ENCODE measurements around the gene ANO10.
"Not testable (repeated sequence)": the region's sequence is repeated elsewhere in the genome, so short reads cannot be mapped to it uniquely, and the experiment has no call there.

ANO10 gene

DNA sequence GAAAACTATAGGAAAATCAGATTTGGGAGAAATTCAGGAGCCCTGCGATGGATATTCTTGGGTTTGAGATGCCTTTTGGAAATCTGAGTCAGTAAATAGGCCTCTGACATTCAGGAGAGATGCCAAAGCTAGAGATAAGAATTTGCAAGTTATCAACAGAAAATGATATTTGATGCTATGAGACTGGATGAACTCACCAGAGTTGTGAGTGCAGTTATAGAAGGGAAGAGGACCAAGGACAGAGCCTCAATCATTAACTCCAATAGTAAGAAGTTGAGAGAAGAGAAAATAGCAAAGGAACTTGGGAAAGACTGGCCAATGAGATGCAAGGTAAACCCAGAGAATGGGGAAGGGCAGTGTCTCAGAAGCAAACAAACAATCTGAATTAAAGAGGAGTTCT is 7.9 kb upstream of the ANO10 start:
- FAIRE-seq = no peak
- no peak for DNase-seq (ENCODE audit: insufficient read length, low spot score)

DNA sequence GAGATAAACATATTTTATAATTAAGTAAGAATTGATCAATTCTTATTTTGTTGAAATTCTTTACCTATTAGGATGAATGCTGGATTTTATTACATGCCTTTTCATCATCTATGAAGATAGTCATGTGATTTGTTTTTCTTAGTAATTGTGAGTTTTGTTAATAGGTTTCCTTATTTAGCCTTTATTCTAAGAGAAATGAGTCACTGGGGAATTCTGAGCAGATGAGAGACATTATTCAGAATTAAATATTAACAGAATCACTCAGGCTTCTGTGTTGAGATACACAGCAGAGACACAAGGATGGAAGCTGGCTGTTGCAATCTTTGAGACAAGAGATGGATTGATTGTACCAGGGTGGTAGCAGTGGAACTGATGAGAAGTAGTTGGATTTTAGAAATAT is 7.4 kb upstream of the ANO10 start:
- FAIRE-seq (no peak), DNase-seq (ENCODE audit: insufficient read length, low spot score) (no peak)

DNA sequence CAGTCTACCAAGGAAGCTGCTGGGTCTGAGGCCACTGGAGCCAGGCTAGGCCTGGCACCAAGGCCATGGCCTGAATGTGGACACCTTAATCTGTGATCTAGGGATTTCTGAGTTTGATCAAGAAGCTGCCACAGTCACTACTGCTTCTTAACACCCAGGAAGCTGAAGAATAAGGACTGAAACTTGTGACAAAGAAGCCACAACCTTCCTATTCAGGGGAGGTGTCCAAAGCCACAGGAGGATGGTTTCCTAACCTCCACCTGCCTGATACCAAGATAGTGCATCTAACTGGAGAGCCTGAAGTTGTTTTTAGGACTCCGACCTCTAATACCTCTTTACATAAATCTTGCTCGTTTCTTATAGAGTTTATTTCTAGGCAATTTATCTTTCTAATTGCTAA is 5.5 kb upstream of the ANO10 start:
- FAIRE-seq (no peak), DNase-seq (ENCODE audit: insufficient read length, low spot score) (no peak)

DNA sequence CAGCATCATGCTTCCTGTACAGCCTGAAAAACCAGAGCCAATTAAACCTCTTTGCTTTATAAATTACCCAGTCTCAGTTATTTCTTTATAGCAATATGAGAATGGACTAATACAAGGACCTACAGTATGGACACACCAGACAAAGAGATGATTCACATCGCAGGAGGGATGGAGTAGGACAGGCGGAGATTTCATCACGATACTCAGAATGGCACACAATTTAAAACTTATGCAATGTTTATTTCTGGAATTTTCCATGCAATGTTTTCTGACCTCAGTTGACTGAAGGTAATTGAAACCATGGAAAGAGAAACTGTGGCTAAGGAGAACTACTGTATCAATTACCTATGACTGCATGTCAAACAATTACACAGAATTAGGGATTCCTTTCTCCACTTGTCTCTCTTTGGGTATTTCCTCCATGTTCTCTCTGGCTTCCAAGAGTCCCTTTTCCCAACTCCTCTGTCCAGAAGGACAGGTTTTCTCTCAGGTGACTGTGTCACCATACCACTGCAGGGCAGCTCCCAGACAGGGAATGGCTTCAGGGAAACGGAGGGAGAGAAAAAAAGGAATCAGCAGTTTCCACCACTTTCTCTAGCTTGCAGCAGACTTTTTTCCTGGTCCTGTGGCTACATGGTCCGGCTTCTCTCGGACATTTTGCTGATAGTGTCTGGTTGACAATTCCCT is 3.0 kb upstream of the ANO10 start:
- FAIRE-seq (no peak), DNase-seq (ENCODE audit: insufficient read length, low spot score) (no peak)

DNA sequence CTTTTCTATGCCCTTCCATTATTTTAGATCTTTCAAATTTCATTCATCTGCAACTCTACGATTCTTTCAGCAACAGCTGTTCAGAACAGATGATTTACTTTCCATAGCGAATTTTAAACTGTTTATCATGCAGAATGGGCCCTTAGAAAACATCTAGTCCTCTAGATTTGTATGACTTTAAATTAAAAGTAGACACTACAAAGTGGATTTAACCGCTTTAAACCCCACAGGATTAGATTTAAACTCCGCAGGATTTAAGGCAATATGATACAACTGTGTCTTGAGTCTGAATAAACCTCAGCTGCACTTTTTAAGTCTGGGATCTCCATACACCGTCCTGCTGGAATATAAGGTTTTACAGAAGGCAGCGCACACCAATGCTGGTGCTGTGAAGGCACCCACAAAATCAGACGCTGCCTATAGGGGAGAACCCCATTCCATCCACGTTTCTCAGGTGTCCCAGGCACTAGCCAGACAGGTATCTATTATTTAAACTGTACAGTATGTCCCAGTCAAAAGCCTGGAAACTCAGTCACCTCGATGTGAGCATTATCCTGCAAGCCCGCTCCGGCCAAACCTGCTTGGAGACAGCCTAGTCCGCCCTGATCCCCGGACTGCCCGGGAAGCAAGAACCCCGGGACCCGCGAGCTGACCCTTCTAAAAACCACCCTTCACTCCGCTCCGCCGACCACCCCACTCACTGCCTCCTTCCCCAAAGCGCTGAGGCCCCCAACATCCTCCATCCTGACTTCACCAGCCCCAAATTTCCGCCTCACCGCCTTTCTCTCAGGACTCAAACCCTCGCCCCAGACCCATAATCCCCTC is 768 bp downstream of the ANO10 start:
- DNase-seq (ENCODE audit: insufficient read length, low spot score) = peak; percentile 13
- FAIRE-seq = no peak

DNA sequence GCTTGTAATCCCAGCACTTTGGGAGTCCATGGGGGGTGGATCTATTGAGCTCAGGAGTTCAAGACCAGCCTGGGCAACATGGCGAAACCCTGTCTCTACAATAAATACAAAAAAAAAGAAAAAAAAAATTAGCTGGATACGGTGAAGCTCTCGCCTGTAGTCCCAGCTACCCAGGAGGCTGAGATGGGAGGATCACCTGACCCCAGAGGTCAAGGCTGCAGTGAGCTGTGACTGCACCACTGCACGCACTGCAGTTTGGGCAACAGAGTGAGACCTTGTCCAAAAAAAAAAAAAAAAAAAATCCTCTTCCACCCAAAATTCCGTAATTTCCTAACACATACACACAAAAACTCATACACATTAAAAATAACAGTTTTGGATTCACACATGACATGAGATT is 2.2 kb downstream of the ANO10 start:
- FAIRE-seq = no peak

DNA sequence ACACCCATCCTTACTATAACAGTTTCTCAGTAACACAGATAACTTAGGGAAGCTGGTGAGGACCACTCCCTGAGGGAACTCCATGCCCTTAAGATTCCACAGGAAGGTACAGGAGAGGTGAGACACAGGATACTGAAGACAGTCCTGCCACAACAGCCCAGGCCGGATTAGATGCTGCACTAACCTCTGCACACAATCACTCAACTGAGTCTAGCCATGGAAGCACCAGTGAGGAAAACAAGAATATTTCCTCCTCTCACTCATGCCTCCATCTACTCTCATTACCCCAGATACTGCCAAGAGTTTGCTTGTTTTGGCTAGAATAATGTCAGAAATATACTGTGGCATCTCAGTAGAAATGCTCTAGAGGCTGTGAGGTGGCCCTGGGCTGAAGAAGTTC is 3.7 kb downstream of the ANO10 start:
- DNase-seq (ENCODE audit: insufficient read length, low spot score) (no peak), FAIRE-seq (no peak)

More for the DNA sequence above, 2.2 kb downstream of the ANO10 start:
- DNase-seq (ENCODE audit: insufficient read length, low spot score) = no peak

DNA sequence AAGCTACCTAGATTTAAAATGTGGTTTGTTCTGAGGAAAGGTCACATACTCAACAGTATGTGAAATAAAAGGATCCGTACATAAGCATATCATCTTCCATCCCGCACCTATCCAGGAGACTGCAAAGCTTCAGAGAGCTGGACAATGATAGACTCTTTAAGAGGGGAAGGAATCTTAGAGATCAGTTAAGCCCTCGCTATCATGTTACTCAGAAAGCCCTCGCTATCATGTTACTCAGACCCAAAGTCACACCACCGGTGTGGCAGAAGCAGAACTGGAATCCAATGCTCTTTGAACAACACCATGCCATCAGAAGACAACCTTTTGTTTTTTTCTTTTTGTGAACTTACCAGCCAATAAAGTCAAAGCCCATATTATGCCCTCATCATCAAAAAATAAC is 5.8 kb downstream of the ANO10 start:
- no peak for DNase-seq (ENCODE audit: insufficient read length, low spot score)
- no peak for FAIRE-seq

DNA sequence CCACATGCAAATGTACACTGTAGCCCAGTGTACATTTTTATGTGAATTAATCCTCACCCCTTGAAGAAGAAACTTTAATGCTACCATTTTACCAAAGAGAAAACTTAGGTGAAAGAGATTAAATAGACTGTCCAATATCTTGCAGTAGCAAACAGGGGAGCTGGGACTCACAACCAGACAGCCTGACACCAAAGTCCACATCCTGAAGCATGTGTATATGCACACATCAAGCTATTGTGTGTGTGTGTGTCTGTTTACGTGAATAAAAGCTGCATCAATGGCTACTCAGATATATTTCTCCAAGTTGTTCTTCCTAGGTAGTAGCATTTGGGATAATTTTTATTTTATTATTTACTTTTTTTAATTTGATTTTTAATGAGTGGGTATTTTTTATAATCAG is 6.7 kb downstream of the ANO10 start:
- FAIRE-seq (no peak), DNase-seq (ENCODE audit: insufficient read length, low spot score) (no peak)

DNA sequence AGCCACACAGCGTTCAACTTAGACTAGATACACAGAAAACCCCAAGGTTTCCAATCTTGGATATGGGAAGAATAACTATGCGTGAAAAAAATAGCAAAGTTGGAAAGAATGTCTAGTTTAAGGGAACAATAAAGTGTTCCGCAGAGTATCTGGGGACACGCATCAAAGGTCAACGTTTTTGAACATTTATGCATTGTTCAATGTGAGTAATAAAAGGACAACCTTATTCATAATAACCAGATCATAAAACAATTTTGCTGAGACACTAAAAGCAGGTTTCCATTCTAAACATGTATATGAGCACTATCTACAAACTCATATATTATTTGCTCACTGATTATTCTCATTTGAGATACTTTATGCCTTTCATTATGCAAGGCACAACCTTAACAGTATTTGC is 7.8 kb downstream of the ANO10 start:
- DNase-seq (ENCODE audit: insufficient read length, low spot score) (no peak), FAIRE-seq (no peak)

DNA sequence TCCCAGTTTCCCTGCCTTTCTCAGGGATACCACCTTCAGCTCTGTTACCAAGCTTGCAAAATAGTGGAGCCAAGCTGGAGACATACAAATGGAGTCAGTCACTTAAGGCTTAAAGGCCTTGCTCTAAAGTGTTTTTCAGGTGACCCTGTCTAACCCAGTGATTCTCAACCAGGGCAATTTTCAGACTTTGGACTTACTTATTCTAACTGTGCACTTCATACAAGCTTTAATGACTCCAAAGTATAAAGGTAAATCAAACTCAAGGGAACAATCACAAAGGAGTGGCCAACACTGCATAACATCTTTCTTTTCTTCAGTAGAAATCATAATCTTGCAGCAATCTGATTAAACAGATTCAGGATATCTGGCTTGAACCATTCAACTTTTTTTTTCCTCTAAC is 9.4 kb downstream of the ANO10 start:
- FAIRE-seq (no peak), DNase-seq (ENCODE audit: insufficient read length, low spot score) (no peak)

DNA sequence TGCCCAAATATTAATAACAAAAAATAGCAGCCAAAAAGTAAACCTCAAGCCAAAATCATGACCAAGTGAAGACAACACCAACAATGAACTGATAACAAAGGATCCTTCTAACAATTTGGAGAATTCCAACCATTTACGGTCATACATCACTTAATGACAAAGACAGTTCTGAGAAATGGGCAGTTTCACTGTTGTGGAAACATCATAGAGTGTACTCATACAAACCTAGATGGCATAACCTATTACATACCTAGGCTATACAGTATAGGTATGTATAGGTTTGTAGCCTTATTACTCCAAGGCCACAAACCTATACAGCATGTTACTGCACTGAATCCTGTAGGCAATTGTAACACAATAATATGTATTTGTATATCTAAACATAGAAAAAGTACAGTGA is 12.4 kb downstream of the ANO10 start:
- no peak for FAIRE-seq

DNA sequence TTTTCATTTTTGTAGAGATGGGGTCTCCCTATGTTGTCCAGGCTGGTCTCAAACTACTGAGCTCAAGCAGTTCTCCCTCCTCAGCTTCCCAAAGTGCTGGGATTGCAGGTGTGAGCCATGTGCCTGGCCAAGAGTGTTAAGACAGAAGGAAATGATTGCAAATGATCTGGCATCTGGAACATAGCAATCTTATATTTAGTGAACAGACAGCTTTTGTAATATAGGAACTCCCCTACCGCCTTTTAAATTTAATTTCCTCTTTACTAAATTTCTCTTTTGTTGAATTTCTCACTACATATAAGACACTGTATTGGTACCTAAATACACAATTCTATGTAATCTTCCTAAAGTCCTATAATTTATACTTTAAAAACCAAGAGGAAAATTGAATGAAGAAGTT is 13.1 kb downstream of the ANO10 start:
- no peak for FAIRE-seq
- no peak for DNase-seq (ENCODE audit: insufficient read length, low spot score)

More for the DNA sequence above, 12.4 kb downstream of the ANO10 start:
- DNase-seq (ENCODE audit: insufficient read length, low spot score) = no peak

DNA sequence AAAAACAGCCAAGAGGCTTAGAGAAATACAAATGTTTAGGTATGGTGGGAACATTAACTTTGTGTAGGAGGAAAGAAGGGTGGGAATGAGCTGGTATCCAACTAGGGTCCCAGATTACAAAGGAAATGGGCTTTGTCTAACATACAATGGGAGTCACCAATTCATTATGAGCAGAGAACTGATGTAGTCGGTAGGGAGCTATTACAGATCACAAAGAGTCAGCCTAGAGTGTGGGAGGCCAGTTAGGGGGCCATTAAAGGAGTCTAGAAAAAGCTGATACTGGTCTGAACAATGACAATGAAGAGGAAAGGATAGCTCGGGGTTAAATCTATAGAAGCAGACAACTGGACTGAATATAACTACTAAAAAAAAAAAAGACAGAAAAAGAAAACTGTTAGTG is 15.5 kb downstream of the ANO10 start:
- DNase-seq (ENCODE audit: insufficient read length, low spot score) (no peak), FAIRE-seq (no peak)

DNA sequence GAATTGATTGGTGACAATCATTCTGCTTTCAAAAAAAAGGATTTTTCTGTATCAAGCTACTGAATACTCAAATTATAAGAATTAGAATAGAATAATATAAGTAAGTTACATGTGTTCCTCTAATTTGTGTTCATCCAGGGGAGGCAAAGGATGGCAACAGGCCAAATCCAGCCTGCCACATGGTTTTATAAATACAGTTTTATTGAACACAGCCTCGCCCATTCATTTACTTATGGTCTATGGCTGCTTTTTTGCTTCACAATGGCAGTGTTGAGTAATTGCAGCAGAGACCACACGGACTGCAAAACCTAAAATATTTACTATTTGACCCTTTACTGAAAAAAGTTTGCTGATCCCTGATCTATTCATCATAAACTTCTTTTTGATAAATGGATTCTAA is 21.9 kb downstream of the ANO10 start:
- not testable (repeated sequence) for DNase-seq (ENCODE audit: insufficient read length, low spot score); FAIRE-seq

DNA sequence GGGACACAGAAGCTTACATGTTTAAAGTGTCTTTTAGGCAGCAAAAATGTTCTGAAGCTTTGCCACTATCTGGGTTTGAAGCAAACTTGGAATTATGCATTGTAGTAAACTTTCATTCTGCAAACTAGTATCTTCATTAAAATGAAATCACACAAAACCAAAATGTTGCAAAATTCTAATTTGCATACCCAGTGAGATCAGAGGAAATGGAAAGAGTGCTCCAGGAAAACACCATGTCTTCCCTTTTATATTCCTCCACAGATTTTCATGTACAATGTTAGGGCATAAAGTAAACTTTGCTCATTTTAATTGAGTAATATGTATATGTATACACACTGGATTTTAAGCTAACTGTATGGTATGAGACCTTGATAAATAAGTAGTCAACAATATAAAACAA is 23.9 kb downstream of the ANO10 start:
- no peak for FAIRE-seq
- no peak for DNase-seq (ENCODE audit: insufficient read length, low spot score)

DNA sequence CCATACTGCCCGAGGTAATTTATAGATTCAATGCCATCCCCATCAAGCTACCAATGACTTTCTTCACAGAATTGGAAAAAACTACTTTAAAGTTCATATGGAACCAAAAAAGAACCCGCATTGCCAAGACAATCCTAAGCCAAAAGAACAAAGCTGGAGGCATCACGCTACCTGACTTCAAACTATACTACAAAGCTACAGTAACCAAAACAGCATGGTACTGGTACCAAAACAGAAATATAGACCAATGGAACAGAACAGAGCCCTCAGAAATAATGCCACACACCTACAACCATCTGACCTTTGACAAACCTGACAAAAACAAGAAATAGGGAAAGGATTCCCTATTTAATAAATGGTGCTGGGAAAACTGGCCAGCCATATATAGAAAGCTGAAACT is 25.6 kb downstream of the ANO10 start:
- not testable (repeated sequence) for DNase-seq (ENCODE audit: insufficient read length, low spot score); FAIRE-seq

DNA sequence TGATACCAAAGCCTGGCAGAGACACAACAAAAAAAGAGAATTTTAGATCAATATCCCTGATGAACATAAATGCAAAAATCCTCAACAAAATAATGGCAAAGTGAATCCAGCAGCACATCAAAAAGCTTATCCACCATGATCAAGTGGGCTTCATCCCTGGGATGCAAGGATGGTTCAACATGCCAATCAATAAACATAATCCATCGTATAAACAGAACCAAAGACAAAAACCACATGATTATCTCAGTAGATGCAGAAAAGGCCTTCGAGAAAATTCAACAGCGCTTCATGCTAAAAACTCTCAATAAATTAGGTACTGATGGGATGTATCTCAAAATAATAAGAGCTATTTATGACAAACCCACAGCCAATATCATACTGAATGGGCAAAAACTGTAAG is 26.5 kb downstream of the ANO10 start:
- FAIRE-seq; DNase-seq (ENCODE audit: insufficient read length, low spot score): not testable (repeated sequence)

DNA sequence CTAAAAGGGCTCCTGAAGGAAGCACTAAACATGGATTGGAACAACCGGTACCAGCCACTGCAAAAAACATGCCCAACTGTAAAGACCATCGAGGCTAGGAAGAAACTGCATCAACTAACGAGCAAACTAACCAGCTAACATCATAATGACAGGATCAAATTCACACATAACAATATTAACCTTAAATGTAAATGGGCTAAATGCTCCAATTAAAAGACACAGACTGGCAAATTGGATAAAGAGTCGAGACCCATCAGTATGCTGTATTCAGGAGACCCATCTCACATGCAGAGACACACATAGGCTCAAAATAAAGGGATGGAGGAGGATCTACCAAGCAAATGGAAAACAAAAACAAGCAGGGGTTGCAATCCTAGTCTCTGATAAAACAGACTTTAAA is 28.2 kb downstream of the ANO10 start:
- FAIRE-seq; DNase-seq (ENCODE audit: insufficient read length, low spot score): not testable (repeated sequence)

DNA sequence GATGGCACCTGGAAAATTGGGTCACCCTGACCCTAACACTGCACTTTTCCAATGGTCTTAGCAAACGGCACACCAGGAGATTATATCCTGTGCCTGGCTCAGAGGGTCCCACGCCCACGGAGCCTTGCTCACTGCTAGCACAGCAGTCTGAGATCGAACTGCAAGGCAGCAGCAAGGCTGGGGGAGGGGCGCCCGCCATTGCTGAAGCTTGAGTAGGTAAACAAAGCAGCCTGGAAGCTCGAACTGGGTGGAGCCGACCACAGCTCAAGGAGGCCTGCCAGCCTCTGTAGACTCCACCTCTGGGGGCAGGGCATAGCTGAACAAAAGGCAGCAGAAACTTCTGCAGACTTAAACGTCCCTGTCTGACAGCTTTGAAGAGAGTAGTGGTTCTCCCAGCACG is 29.9 kb downstream of the ANO10 start:
- not testable (repeated sequence) for DNase-seq (ENCODE audit: insufficient read length, low spot score); FAIRE-seq

DNA sequence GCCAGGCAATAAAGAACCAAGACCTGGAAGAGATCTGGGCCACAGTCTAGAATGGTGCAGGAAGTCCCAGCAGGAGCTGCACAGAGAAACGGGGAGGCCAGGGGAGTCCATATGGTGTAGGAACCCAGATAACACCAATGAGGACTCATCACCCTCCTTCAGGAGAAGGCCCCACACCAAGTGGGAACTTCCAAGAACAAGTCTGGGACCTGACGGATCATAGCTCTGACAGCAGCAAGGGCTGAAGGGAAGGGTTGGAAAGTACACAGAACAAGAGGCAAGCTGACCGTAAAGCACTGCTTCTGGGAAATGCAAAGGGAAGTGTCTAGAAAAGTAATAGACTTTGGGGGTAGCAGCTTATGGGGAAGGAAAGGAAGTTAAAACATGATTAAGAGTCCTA is 34.5 kb downstream of the ANO10 start:
- no peak for DNase-seq (ENCODE audit: insufficient read length, low spot score)
- no peak for FAIRE-seq

Measured in HTR-8/SVneo (cell line).